CD4-positive, alpha-beta T cell treated with Interleukin-15 for 1 hour (primary cell): ENCODE data around the gene TRIM8.

Source experiments
- DNase-seq: peaks from one replicate; pipeline ENCODE4 v3.0.0-alpha.2; 2020

The TRIM8 gene, protein sequence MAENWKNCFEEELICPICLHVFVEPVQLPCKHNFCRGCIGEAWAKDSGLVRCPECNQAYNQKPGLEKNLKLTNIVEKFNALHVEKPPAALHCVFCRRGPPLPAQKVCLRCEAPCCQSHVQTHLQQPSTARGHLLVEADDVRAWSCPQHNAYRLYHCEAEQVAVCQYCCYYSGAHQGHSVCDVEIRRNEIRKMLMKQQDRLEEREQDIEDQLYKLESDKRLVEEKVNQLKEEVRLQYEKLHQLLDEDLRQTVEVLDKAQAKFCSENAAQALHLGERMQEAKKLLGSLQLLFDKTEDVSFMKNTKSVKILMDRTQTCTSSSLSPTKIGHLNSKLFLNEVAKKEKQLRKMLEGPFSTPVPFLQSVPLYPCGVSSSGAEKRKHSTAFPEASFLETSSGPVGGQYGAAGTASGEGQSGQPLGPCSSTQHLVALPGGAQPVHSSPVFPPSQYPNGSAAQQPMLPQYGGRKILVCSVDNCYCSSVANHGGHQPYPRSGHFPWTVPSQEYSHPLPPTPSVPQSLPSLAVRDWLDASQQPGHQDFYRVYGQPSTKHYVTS

DNA sequence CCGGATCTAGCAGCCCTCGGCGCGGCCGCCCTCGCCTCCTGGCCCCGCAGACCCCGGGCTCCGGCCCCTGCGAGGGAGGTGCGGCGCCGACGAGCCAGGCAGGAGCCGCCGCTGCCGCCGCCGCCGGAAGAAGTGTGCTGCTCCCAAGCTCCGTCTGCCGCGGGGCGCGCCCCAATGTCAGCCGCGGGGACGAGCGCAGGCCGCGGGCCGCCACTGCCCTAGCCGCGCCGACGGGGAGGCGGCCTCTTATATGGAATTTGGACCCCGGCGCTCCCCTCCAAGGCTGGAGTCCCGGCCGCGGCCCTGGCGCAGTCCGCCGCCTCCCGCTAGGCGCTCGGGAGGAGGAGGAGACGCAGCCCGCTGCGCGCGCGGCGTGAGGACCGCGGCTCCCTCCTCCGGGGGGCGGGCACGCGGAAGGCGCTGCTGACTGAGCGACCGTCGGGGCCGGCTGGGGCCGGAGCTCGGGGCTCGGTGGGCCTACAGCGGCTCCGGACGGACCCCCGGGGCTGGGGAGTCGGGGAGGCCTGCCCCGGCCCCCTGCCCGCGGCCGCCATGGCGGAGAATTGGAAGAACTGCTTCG is at the start of gene TRIM8:
TSS of gene TRIM8 (plus strand) at position 414 of the 580 bp plus-strand sequence. CDS start at position 553, 139 bp downstream.
- DNase-seq = peak; percentile 38

DNA sequence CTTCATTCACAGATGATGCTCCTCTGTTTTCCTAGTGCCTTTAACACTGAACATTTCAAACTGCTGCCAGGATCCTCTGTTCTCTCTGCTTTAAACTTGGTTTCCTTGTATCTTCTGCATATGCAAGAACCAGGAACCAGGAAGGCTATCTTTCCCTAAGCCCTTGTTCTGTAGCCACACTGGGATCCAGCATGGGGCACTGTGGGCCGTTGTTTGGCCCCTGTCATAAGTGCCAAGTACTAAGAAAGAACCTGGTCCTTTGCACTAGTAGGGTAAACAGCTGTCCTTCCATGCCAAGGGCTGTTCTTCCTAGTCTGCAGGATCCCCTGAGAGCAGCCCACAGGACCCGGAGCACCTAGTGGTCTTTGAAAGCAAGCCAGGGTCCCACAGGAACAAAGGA is 49.0 kb upstream of the TRIM8 start:
- no peak for DNase-seq

DNA sequence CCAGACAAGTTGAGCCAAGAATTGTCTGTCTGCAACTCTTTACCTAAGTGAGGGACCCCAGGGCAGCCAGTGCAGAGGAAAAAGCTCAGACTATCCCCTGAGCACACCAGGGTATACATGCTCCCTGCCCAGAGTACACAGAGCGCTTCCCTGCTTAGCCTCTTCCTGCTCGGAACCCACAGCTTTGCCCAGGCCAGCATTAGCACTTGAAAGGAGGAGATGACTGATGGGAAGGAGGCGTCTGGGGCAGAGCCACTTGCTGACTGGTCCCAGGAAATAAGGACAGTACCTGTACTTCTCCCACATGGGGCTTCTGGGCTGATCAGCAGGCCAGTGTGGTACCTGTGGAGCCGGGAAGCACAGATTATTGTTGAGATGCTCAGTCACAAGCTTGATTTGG is 48.4 kb upstream of the TRIM8 start:
- no peak for DNase-seq

DNA sequence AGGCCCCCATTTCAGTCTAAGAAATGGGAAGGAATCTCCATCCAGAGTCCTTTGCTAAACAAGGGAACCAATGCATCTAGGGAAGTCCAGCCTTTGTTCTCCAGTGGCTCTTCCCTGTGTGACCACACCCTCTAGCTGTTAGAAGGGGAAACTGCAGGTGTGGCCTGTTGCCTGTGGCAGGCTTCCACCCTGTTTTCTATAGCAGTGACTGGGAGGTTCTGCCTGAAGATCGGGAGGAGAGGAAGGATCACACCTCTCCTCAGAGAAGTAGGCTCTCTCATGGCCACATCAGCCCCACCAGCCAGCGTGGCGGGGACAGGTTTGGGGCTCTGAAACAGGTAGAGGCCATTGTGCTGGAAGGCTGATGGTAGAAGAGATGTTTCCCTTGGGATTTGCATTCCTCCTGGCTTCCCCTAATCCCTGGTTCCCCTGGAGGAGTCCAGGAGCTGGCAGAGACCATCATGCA is 47.7 kb upstream of the TRIM8 start:
- DNase-seq = peak; percentile 28

DNA sequence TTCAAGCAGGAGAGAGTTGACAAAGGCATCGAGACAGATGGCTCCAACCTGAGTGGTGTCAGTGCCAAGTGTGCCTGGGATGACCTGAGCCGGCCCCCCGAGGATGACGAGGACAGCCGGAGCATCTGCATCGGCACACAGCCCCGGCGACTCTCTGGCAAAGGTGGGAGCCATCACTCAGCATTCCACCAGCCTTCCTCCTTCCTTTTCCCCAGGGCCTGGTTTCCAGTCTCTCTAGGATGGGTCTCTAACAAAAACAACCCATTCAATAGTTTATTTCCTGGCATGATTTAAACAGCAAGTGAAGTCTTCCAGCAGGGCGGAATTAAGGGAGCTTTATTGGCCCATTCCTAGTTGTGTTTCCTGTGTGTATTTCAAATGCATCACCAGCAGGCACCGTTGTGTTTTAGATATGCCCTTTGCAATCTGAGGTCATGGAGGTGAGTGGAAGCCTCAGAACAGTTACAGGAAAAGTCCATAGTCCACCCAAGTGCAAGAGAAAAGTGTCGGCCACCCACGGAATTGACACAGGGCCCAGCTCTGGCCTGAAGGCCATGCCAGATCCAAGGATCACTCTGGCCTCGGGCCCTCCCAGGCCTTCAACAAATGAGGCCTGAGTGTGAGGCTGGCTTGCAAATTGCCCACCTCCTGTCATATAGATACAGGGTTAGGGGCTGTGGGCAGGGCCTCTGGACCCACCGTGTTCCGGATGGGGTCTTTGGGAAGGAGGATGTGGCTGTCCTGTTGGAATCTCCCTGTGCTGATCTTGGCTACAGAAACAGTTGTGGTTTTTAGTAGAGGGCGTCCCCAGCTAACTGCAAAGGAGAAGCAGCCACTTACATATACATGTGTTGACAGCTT is 46.9 kb upstream of the TRIM8 start:
- no peak for DNase-seq

DNA sequence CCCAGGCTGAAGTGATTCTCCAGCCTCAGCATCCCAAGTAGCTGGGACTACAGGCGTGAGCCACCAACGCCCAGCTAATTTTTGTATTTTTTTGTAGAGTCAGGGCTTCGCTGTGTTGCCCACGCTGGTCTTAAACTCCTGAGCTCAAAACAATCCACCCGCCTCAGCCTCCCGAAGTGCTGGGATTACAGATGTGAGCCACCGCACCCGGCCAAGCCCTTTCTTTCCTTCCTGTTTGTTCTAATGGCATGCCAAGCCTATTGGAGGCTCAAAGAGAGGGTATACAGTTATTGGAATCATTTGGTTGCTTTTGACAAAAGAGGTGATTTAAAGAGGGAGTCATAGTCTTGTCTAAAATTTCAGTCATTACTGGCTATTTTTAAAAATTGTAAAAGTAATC is 46.0 kb upstream of the TRIM8 start:
- no peak for DNase-seq

DNA sequence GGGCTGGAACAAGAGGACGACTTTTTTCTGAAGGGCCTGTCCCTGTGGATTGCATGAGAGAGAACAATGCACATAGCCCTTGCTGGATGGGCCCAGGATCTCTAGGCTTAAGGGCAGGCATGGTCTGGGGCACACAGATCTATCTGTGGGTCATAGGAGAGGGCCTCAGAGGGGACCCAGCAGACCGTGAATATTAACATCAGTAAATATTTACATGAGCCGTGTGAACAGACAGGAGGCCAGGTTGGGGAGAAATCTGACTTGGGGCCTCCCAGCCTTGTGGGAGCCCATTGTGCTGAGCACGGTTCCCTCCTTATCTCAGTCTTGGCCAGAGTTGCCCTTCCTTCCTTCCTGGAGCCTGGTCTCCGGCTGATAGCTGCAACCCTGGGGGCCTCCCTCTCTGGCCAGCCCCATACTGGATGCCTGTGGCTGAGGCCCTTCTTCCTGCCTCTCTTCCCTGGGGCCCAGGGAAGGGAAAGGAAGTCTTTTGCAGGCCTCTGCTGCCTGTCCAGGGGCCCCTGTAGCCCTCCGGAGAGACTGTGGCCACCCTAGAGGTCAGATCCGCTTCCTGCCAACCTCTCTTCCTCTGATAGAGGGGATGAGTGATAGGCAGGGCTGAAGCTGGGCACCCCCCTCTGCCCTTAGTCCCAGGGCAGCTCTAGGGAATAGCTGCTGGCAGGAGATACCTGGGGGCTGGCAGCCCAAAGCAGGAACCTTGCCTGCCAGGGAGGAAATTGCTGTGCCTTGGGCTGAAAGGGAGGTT is 44.5 kb upstream of the TRIM8 start:
- DNase-seq = no peak

DNA sequence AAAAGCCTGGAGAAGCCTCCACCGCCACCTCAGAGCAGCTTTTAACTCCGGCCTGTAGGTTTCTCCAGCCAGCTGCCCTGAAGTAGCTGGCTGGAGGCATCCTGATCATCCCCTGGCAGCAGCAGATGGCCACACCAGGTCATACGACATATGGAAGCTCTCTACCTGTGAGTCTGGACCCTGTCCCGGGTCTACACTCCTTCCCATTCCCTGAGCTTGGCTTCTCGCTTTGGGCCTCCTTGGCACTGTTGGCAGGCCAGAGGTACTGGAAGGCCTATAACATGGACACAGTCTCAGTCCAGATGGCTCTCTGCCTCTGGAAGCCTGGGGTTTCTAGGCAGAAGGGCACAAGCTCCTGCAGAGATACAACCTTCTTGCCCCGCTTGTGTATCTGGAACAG is 43.5 kb upstream of the TRIM8 start:
- no peak for DNase-seq

DNA sequence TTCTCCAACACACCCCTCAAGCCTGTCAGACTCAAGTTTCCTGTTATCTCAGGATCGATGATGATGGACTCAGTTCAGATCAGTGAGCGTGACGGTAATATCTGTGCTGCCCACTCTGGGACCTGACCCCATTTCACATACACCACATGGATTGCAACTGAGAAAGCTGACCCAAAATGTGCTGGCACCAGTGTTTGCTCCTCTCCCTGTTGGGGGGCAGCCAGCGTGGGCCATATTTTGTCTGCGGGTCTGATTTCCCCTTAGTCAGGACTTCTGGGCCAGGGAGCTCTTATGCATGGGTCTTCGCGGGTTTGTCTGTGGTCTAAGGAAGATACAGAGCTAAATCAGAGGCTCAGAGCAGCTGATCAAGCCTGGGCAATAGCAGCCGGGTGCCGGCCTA is 42.6 kb upstream of the TRIM8 start:
- no peak for DNase-seq

DNA sequence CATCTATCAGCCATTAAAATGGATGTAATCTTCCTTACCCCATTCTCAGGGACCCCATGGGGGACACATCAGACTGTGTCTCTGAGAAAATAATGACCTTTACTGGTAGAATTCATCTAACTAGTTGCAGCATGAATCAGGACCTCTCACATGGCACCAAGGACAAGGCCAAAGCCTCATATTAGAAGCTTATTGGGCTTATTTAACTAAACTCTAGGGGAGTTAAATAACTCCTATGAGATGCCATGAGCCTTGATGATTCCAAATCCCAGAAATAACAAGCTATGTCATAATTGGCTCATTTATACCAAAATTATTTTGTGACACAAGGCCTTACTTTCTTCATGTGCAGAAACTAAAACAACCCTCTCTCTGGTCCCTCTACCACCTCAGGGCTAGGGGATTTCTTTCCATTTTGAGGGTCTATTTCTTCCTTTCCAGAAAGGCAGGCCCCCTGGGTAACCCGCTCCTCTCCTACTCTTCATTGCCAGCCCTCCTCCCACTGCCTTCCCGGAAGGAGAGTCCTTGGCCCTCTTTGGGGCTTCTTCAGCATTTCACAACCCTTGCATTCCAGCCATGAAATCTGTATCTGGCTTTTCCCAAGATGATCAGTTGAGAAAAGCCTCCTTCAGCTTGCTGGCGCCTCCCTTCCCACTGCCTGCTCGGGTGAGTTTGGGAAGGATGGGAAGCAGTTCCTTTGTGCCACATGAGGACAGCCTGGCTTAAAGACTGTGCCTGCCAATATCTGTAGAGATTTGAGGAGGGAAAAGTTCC is 41.8 kb upstream of the TRIM8 start:
- DNase-seq = no peak

DNA sequence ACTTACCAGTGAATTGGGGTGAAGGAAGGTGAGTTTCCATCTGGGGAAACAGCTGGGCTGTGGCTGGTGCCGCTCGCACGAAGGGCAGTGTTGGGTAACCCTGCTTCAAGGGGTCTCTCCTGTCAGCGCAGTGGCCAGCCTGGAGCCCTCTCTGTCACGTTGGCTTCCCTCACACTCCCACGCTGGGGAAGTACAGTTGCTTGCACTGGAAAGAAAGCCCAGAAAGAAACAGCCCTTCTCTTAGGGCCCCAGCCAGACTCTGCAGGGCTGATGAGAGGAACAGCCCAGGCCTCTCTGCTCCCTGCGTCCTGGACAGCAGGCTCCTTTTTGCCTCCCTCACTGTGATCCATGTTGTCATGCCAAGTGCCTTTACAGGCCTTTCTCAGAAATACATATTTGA is 40.3 kb upstream of the TRIM8 start:
- DNase-seq = no peak

DNA sequence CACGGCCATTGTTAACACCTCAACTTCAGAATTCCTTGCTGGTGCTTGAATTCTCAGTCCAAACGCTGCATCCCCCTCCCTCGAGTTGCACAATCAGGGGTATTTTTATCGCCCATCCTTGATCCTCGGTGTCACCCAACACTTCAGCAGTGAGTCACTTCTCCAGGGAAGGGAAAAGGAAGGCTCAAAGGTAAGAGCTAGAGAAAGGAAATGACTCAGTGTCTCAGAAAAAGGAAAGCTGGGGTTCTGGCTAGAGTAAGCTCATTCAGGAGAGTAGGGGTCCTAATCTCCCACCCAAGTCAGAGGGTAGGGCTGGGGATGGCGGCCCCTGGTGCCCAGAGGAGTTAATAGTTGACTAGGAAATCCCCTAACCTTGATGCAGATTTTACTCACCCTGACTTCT is 39.8 kb upstream of the TRIM8 start:
- no peak for DNase-seq

DNA sequence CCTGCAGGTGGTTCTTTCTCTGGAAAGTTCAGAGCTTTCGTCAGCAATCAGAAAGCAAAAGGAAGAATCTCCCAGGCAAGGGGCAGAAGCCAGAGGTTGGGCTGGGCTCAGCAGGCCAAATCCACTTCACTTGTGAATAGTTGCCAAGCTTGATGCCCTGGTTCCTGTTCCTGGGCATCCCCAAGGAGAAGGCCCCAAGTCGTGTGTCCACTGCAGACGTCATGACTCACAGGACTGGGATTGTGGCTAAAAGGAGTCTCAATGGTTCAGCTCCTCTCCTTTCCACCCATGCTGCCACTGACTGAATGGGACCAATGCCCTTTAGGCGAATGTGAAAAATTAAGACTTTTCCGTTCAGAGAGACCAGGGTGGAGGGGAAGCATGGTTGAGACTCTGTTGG is 38.6 kb upstream of the TRIM8 start:
- no peak for DNase-seq

DNA sequence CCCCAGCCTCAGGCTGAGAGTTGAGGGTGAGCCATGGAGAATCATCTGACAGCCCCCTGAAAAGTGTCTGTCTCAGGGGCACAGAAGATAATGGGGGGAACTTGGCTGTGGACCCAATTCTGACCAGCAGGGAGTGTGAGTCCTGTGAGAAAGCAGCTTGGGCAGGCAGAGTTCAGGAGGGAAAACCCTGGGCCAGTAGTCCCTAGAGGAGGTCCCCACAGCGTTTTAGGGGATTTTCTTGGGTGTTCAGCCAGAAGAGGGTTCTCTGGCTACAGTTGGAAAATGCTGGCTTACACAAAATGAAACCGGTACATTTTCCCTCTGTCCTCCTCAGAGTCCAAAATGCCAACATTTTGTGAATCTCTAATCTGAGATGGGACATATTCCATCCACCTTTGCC is 35.8 kb upstream of the TRIM8 start:
- no peak for DNase-seq

DNA sequence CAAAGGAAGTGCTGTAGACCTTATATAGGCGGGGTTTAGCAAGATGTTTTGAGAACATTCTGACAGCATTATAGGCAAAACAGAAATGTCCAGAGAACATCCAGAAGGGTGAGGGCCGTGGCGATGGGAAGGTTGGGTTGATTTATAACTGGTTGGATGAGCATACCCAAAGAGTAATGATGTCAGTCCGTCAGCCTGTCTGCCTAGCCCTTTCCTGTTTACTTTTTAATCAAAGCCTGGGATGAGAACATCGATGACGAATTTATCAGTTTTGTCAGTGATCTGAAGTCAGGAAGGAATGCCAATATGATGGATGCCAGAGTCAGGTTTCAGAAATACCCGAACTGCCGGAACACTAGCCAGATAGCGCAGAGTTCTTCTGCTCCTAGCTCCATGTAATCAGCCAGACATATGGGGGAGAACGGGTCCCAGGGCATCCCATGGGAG is 33.8 kb upstream of the TRIM8 start:
- no peak for DNase-seq

DNA sequence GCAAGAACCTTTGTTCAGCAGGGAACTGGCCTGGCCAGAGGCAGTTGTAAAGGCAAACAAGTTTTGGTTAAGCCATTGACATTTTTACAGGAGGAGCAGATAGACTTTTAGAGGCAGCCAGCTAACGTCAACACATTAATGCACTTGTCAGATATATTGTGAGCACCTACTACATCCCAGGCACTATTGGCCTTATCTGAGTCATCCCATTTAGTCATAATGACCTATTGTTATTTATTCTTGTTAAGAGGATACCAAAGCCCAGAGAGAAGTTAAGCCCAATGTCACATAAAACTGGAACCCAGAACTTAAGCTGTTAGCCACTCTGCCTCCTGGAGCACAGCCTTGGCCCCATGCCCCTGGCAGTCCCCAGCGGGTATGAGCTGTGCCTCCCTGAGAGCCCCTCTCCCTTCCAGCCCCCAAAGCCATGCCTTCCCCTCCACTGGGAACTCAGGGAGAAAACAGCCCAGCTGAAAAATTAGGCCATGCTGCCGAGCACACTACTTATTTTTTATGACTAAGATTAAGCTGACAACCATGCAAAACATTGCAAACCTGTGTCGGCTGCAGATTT is 32.7 kb upstream of the TRIM8 start:
- DNase-seq = no peak

DNA sequence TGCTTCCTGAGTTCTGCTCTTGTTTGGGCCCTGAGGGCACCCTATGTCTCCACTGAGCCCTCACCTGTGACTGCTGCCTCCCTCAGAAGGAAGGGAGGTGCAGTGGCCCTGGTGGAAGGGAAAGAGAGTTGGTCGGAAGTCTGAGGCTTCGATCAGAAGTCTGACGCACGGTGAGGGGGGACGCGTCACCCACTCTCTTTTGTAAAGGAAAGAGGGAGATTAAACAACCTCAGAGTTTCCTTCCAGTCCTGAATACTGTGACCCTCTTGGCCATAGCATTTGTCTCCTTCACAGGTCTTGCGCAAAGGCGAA is 31.4 kb upstream of the TRIM8 start:
- peak; percentile 76 for DNase-seq

DNA sequence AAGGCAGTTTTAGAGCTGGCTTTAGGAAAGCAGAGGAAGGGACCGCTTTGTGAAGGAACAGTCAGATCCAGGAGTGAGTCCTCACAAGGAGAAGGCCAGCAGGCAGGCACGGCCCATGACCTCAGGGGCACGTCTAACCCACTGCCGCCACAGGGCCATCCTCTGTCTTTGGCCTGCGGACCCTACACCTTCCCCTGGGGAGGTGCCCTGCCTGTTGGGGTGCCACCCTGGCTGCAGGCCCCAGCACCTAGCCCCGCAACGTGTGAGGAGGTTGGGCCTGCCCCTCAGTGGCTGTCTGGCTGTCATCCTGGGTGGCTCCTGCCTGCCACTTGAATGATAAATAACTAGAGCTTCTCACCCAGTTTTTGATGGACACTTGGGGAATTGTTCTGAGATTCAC is 31.0 kb upstream of the TRIM8 start:
- DNase-seq = no peak

DNA sequence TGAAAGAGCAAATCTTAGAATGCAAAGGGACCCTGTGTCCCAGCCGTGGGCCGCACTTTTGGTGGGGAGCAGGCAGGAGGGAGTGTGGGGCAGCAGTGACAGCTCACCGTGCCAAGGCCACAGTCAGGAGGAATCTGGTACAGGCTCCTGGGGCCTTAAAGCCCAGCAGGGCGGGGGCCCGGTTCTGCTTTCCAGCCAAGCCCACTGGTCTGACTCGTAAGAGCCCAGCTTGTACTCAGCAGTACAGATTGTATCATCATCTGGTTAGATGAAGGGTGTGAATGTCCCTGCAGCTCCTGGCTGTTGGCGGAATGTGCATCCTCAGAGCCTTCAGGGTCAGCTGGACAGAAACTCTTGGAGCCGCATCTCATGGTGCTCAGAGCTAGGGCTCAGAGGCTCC is 30.5 kb upstream of the TRIM8 start:
- no peak for DNase-seq

DNA sequence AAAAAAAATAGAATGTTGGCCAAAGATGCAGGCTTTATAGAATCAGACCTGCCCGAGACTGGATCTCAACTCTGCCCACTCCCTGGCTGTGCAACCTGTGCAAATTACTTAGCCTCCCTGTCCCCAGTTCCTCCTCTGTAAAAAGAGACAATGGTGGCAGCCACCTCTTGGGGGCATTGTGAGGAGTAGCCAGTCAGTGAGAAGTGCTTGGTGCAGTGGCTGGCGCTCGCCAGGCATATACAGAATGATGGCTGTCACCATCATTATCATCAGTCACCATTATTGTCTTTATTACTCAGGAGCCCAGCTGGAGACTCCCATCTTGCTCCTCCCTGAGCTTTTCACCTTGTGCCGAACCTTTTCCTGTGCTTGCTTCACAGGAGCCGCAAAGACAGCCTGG is 29.4 kb upstream of the TRIM8 start:
- DNase-seq = no peak

DNA sequence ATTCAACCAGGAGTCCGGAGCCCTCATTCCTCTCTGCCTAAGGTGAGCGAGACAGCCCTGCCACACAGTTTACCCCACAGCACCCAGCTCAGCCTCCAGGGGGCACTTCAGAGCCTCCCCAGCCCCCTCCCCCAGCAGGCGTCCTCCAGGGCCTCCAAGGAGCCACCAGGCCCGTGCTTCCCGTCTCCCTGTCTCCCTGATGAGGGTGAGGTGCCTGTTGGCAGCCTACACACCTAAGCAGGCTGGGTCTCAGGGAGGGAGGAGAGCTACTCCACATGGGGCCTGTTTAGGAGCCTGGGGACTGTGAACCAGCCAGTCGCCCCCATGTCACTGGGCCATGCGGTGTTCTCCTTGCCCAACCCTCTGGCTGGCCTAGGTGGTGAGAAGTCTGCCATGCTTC is 28.9 kb upstream of the TRIM8 start:
- no peak for DNase-seq
